Skin epidermis (tissue), 12 donors: Measurements from ENCODE around the gene WDFY4.

Source experiments
- H3K27ac ChIP-seq, 21 experiments: fragments of 200-600 bp; sonication (generic) in 11 of 21; one replicate each; pipeline ENCODE4 v1.5.0; 2020; ENCODE audit warnings: mild to moderate bottlenecking in 3 of 21, inconsistent platforms in 2 of 21, moderate library complexity in 2 of 21
- H3K4me3 ChIP-seq, 7 experiments: fragments of 200-600 bp; sonication (generic) in 2 of 7; one replicate each; pipeline ENCODE4 v1.5.0; 2020; ENCODE audit warnings: inconsistent platforms in 2 of 7, mild to moderate bottlenecking in 2 of 7, moderate library complexity in 1 of 7

The WDFY4 gene

DNA sequence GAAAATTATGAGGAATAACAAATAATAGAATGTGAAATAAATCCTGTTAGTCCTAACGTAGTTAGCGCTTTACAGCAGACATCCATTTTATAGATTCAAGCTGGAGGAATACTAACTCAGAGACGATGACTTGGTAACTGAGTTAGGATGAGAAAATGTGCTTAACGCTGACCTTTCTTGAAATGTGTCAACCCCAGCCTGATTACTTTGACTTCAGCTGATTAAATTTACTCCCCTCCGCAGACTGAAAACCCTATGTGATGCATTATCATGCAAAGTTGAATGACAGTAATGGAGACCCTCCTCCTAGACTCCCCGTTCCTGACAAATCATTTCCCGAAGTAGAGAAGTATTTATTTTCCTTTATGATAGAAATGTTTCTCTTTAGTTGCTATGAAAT, 54.5 kb downstream of the WDFY4 start:
- no peak overlapping the region for H3K4me3 ChIP-seq
- H3K27ac ChIP-seq = no peak overlapping the region

DNA sequence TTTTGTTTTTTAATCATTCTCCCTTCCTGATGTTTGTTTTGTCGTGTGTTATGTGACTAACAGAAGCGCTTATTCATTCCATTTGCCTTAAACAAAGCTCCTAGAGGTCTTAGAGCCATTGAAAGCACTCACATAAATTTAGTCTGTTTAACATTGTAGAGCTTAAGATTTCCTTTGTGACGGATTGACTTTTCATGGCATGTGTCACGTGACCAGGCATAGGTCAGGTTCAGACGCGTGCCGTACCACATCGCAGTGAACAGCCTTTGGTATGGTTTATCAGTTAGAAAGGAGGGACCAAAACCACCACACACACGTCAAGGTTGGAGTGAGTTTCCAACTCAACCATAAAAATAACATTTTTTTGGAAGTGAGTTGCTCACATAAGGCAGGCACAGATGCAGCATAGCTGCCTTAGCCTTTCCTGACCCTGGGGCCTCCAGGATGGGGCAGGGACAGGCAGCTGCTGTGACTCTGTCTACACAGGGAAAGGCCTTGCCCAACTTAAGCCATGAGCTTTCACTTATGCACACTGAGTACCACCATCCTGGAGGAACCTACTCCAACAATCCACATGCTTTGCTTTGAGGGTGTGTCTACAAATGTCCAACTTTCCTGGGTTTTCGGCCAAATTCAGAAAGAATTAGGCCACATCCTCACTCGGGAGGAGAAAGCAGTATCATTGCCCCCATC, 55.5 kb downstream of the WDFY4 start:
- H3K27ac ChIP-seq = no peak overlapping the region
- no peak overlapping the region for H3K4me3 ChIP-seq

DNA sequence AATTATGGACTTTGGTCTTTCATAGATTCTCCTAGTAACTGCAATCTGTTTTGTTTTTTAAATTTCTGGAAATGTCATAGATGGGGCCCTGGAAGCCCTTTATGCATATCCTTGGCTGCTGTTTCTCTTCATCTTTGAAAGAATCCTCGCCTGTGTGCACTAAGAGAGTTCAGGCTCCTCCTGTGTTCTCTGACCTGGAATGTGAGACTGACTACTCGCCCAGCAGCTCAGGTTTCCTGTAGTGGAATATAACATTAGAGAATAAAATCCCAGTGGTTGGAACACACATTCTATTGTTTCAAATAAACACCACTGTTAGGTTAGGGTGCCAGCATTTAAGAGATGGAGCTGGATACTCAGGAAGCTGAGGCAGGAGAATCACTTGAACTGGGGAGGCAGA, 56.3 kb downstream of the WDFY4 start:
- Histone ChIP-seq H3K27ac (no peak overlapping the region), H3K4me3 (no peak overlapping the region)

DNA sequence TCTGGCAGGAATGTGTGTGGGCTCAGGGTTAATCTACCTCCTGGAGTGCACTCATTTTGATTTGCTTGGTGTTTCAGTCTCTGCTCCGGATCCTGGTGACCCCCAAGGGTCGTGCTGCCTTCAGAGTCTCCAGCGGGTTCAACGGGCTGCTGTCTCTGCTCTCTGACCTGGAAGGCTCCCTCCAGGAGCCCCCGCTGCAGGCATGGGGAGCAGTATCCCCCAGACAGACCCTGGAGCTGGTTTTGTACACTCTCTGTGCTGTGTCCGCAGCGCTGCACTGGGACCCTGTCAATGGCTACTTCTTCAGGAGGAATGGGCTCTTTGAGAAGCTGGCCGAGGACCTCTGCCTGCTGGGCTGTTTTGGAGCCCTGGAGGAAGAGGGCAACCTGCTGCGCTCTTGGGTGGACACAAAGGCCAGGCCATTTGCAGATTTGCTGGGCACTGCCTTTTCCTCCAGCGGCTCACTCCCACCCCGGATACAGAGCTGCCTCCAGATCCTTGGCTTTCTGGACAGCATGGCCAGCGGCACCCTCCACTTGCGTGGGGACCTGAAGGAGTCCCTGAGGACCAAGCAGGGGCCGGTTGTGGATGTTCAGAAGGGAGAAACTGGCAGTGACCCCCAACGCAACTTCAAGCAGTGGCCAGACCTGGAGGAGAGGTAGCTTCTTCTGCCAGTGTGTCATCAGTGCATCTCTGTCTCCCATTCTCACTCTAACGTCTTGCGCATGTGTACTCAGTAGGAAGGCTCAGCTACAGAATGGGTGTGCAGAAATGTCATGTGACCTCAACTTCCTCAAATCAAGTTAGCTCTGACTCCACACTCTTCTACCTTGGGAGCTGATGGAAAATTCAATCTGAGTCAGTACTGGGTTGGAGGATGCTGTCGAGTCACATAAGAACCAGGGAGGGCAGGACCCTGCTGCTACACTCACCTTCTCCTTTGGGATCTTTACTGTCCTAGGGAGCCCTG, 58.5 kb downstream of the WDFY4 start:
- no peak overlapping the region for H3K4me3 ChIP-seq
- no peak overlapping the region for H3K27ac ChIP-seq

DNA sequence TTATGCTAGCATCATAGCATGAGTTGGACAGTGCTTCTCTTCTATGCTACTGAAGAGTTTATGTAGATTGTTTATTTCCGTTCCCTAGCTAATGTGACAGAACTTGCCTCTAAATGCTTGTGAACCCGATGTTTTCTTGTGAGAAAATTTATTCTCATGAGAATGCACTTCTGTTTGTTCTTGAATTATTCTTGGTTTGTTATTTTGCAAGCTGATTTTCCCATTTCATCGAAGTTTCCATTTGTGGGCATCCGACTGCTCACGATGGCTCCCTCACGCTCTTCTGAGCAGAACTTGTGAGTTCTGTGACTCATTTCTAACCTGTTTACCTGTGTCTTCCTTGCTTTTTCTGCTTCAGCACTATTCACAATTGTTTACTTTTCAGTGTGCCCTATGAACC, 59.9 kb downstream of the WDFY4 start:
- H3K4me3 ChIP-seq = no peak overlapping the region
- H3K27ac ChIP-seq = no peak overlapping the region

DNA sequence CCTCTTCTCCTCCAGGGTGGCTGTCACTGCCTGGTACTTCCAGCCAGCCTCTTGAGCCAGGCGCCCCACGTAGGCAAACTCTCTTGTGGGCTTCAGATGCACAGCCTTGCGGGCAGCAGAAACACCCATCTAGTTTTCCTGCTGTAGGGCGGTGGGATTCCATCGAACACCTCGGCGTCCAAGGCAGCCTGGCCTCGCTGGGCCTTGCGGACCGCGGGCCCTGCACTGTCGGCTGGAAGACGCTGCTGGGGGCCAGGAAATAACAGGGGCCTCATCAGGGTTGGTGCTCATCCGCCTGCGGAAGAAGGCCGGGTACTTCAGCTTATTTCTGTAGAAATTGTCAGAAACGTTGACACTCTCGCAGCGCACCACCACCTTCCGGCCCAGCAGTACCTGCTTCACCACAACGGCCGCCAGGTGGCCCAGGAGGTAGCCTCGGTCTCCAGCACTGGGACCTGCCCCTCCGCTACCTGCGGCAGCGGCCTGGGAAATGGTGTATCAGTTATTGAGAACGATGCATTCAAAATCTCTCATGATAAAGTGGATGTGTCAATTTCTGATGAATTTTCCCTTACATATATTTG, 61.1 kb downstream of the WDFY4 start:
- H3K4me3 ChIP-seq = no peak overlapping the region
- H3K27ac ChIP-seq = no peak overlapping the region

DNA sequence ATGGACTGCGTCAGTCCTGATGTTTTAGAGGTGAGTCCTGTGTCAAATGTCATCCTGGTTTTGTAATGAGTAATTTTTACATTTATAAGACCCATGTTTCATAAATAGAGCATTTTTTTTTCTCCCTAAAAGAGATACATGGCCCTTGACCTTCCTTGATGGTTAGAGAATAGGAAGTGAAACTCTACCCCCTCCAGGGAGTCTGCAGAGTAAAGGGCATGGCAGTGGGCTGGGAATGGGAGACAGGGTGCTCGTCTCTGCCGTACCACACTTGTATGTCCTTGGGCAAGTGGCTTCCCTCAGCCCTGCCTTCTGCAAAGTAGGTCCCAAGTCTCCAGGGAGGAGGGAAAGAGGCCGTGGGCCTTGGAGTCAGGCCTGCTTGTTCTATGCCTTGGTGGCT, 63.9 kb downstream of the WDFY4 start:
- H3K27ac ChIP-seq = no peak overlapping the region
- no peak overlapping the region for H3K4me3 ChIP-seq

DNA sequence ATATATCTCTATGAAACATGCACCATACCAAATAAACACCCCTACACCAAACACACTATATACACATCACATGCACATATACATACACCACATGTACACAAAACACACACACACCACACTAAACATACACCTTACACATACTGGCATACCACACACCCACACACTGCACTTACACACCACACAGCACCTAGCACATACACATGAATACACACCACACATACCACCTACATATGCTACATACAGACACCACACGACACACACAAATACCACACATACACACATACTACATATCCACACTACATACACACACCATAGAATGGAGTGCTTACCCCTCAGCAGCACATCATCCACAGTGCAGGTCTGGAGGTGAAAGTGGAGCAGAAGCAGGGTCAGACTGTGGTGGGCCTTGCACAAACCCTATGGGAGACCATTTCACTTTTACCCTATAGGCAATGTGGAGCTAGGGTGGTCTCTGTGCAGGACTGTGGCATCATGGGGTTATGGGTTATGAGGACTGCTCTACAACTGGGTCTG, 64.6 kb downstream of the WDFY4 start:
- H3K27ac ChIP-seq = no peak overlapping the region
- no peak overlapping the region for H3K4me3 ChIP-seq

DNA sequence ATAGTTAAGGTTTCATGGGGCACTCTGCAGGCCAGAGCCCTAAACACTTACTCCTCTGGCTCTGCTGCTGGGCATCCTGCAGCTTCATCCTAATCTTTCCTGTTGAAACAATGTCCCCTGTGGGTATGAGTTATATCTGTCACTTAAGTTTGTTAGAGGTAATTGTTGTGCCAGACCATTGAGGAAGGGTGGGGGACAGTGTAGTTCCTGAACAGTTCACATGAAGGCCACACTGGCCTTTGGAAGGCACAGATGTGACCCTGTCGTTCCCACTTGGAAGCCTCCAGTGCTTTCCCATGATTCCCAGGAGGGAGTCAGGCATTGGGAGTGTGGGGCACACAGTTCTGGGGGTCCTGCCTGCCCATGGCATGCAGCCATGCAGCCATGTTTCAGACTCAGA, 65.3 kb downstream of the WDFY4 start:
- Histone ChIP-seq H3K4me3 (no peak overlapping the region), H3K27ac (no peak overlapping the region)

DNA sequence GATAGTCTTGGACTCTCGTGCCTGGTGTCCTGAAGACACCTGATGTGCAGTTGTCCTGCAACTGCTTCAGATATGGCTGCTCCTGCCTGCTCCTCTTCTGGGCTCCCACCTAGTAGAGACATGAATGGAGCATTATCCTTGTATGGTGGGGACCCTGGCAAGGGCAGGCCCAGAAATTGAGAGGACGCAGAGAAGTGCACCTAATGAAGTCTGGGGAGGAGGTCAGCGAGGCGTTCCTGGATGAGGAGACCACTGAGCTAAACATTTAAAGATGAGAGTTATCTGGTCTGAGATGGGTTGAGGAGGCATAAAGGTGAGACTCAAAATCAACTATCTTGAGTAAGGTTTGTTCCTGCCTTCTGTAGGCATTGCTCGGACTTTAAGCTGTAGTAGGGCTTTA, 66.3 kb downstream of the WDFY4 start:
- H3K27ac ChIP-seq = no peak overlapping the region

DNA sequence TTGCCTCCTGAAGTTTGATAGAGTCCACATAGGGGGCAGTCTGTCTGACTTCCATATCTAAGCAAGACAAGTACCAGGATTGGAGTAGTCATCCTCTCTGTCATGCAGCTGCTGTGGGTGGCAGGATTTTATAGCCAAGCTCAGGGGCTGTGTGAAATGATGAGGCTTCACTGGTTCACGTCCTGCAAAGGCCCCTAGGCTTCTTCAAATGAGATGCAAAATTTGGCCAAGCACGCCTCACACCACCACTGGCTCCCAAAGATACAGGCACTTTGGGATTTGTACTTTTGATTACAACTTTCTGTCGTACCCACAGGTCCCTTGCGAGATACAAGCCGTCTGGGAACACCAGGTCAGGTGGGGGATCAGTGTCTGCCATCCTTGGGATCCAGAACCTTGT, 67.1 kb downstream of the WDFY4 start:
- H3K27ac ChIP-seq = no peak overlapping the region
- H3K4me3 ChIP-seq = no peak overlapping the region

More for the DNA sequence above, 66.3 kb downstream of the WDFY4 start:
- H3K4me3 ChIP-seq = no peak overlapping the region

DNA sequence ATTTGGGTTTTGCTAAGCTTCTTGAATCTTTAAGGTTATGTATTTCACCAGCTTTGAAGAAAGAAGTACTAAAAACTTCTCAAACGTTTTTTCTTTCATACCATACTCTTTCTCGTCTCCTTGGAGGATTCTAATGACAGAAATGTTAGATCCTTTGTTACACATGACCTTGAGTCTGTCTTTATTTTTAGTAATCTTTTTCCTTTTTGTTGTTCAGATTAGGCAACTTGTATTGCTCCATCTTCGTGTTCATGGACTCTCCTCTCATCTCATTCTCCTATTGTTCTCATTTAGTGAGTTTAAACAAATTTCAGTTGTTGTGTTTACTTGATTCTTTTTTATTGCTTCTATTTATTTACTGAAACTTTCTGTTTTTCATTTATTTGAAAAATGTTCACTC, 73.7 kb downstream of the WDFY4 start:
- no peak overlapping the region for H3K4me3 ChIP-seq
- no peak overlapping the region for H3K27ac ChIP-seq

DNA sequence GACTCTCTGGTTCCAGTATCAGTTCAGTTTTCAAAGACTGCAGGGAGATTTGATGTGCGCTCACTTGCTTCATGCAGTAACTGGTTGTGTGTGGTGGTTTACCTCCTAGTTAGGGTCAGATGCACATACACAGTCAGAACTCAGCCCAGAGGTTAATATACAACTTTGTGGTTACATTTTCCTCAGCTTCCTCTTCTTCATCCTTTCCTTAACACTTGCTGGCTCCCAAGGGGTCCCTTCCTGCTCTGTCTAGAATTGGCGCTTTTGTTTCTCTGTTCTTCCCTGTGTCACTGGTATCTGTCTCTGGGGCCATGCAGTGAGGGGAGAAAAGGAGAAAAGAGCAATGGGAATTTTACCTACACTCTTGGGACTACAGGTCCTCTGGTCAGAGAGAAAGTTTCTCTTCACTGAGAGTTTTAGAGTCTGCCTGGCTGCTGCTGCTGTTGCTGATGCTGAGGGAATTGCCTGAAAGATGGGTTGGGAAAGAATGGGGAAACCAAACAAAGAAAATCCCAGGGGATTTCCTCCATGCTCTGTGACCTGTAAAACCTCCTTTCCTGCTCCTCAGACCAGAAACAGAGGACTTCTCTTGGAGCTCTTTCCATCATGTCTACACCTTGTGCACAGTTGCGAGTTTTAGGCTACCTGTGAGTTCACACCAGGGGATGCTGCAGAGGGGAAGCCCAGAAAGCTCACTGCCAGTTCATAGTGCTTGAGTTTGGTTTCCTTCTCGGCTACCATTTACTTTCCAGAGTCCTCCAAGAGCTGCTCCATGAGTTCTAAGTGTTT, 74.6 kb downstream of the WDFY4 start:
- Histone ChIP-seq H3K4me3 (no peak overlapping the region), H3K27ac (no peak overlapping the region)

DNA sequence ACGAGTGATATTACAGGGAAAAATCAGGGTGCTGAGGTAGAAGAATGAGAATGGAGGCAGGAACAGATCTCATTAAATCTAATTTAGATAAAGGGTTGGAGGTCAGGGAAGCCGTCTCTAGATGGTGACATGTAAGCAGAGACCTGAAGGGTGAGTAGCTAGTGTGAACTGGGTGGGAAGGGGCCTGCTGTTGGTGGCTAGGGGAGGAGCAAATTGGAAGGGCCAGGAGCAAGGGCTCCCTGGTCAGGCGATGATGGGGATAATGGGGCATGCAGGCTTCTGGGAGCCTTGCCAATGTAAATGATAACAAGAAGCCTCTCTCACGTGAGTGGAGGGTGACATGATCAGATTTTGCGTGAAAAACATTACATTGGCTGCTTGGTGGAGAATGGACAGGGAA, 76.3 kb downstream of the WDFY4 start:
- Histone ChIP-seq H3K4me3 (no peak overlapping the region), H3K27ac (no peak overlapping the region)

DNA sequence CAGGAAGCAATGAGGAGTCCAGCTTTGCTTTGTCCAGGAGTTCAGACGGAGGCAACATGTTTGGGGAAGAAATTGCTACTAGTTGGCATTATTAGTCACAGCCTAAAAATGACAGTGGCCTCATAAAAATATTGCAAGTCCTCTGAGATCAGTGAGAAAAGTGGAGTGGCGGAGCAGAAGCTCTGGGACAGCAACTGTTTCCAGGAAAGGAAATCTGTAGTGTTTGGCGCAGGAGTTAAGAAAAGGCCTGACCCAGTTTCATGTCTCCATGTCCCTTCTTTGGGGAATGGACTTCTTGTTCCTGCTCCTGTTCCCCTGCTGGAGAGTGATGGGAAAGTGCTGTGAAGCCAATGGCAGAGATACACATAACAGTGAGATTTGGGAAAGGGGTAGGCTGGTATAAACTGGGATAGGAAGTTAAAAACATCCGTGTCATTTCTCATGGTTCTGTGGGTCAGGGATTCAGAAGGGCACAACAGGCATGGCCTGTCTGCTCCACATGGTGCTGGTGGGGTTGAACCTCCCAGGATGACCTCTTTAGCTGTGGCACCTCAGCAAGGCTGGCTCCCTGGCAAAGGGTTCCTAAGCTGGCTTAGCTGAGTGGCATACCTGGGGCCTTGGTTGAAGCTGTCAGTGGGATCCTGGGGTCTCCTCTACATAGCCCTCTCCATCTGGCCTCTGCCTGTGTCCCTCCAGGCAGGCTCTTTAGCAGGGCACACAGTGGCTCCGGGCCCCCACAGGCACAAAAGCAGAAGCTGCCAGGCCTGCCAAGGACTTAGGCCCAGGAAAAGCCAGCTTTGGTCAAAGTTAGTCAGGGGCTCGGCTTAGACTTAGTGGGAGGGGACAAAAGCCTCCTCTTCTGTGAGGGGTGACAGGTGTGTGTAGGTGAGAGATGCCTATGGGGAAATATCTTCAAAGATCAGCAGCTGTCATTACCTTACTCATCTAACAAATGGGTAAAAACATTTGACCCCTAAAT, 77.7 kb downstream of the WDFY4 start:
- Histone ChIP-seq H3K27ac (peak overlapping the region in 1 of 21 experiments; percentile 4), H3K4me3 (no peak overlapping the region)

DNA sequence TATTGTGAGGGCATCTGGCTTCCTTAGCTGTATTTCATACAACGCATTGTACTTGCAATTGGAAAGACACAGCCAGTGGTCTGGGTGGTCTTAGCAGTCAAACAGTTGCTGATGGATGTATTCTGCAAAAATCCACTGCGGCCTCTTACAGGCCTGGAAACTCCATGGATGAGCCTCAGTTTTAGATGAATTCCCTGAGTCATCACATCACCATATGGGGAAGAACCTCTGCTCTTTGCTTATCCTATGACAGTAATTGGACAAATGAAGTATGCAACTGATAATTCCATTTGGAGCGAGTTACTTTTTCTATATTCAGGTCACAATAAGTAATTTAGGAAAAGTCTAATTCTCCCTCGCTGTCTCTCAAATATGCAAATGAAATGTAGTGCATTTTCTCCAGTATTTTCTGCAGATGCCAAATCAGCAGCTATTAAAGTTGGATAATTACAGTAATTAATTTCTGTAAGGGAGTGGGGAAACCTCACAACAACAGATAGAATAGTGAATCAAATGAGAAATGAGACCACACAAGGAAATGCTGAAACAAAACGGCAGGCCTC, 78.8 kb downstream of the WDFY4 start:
- H3K27ac ChIP-seq = no peak overlapping the region
- no peak overlapping the region for H3K4me3 ChIP-seq

DNA sequence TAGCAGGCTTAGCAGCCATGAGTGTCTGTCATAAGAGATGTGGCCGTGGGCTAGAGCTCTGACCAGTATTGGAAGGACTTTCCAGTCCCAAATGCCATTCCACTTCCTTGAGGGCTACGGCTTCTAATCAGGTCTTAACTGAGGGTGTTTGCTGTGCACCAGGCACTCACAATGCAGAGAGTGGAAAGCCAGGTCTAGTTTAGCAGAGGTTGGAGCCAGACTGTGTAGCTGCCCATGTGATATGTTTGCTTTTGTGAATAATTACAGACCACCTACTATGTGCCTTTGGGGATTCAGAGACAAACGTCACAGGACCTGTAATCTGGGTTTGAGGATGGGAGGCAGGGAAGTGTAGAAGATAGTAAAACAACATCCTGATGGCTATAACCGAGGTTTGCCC, 79.8 kb downstream of the WDFY4 start:
- no peak overlapping the region for H3K27ac ChIP-seq
- H3K4me3 ChIP-seq = no peak overlapping the region

DNA sequence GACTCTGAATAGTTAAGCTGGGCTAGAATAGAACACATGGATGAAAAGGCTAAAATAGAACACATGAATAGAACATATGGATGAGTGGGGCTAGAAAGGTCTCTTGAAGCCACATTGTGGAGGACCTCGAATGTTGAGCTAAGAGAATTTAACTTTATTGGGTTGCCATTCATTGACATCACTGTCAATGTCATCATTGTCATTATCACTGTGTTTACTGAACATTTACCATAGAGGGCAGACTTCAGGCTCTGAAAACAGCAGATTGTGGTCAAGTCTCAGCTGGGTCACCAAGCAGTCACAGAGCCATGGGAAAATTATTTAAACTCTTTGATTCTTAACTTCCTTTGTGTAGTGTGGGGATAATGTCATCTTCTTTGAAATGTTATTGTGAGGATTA, 80.4 kb downstream of the WDFY4 start:
- Histone ChIP-seq H3K27ac (no peak overlapping the region), H3K4me3 (no peak overlapping the region)
